Measurements from ENCODE around the gene IFI44L. TPM values are rescaled to one million over a fixed set of nuclear protein-coding genes. Genes with fewer than 3 reads are reported as not detected.

Gene IFI44L
- total RNA-seq: 1 to 10 TPM; 1.2 to 7.4 TPM

GRCh38 chr1:78619803-78620579, at the start of gene IFI44L:
Gene IFI44L (plus strand): TSS chr1:78620448. CDS start chr1:78627916, 7,468 bp downstream.
- DNase-seq (ENCODE audit: low spot score): no peak
- Histone ChIP-seq H3K27ac (peak within 1 kb of the TSS; percentile 55 to 62), H3K36me3 (no peaks in the 10 kb centered on the region), H3K9me3 (no peaks in the 10 kb centered on the region), H3K4me1 (replicated peaks) (no peaks in the 10 kb centered on the region), H3K4me3 (peak within 1 kb of the TSS; percentile 14), H3K27me3 (replicated peaks; ENCODE audit: insufficient read depth) (no peaks in the 10 kb centered on the region)
- TF ChIP-seq POLR2A (IDR thresholded peaks at IDR 0.05): no peak
- TF ChIP-seq POLR2AphosphoS5 (IDR thresholded peaks at IDR 0.05): peak; percentile 13
- WGBS: 3% methylated on average over 9 of the region's 9 CpGs
- intact Hi-C loops (cut with DNase I): no loop called here

DNA sequence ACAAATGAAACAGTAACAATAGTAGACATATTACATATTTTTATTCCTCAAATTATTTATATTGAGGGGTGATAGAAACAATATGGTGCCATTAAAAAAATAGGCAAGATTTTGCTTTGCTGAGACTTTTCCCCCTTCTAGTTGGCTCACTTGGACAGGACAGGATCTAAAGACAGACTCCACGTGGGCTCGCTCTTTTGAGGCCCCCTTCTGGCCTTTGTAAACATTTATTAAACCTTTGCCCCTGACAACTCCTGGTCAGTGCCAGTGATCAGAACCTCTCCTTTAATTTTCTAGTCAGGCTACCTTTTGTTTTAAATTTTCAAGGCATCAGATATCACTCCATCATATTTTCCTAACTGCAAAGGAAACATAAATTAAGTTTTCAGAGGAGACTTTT, 49.7 kb upstream of the IFI44L start:
- no peak for DNase-seq (ENCODE audit: low spot score)
- Histone ChIP-seq H3K36me3 (no peaks in the 10 kb centered on the region), H3K27ac (no peak overlapping the region), H3K9me3 (no peaks in the 10 kb centered on the region), H3K4me1 (replicated peaks) (no peaks in the 10 kb centered on the region), H3K27me3 (replicated peaks; ENCODE audit: insufficient read depth) (no peaks in the 10 kb centered on the region), H3K4me3 (no peak overlapping the region)
- TF ChIP-seq POLR2A (IDR thresholded peaks at IDR 0.05): no peak
- TF ChIP-seq, protein P1, sequence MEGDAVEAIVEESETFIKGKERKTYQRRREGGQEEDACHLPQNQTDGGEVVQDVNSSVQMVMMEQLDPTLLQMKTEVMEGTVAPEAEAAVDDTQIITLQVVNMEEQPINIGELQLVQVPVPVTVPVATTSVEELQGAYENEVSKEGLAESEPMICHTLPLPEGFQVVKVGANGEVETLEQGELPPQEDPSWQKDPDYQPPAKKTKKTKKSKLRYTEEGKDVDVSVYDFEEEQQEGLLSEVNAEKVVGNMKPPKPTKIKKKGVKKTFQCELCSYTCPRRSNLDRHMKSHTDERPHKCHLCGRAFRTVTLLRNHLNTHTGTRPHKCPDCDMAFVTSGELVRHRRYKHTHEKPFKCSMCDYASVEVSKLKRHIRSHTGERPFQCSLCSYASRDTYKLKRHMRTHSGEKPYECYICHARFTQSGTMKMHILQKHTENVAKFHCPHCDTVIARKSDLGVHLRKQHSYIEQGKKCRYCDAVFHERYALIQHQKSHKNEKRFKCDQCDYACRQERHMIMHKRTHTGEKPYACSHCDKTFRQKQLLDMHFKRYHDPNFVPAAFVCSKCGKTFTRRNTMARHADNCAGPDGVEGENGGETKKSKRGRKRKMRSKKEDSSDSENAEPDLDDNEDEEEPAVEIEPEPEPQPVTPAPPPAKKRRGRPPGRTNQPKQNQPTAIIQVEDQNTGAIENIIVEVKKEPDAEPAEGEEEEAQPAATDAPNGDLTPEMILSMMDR (IDR thresholded peaks at IDR 0.05): no peak
- no peak for TF ChIP-seq POLR2AphosphoS5 (IDR thresholded peaks at IDR 0.05)
- WGBS: 29% methylated on average over 2 of the region's 2 CpGs
- intact Hi-C loops (cut with DNase I): no loop called here

DNA sequence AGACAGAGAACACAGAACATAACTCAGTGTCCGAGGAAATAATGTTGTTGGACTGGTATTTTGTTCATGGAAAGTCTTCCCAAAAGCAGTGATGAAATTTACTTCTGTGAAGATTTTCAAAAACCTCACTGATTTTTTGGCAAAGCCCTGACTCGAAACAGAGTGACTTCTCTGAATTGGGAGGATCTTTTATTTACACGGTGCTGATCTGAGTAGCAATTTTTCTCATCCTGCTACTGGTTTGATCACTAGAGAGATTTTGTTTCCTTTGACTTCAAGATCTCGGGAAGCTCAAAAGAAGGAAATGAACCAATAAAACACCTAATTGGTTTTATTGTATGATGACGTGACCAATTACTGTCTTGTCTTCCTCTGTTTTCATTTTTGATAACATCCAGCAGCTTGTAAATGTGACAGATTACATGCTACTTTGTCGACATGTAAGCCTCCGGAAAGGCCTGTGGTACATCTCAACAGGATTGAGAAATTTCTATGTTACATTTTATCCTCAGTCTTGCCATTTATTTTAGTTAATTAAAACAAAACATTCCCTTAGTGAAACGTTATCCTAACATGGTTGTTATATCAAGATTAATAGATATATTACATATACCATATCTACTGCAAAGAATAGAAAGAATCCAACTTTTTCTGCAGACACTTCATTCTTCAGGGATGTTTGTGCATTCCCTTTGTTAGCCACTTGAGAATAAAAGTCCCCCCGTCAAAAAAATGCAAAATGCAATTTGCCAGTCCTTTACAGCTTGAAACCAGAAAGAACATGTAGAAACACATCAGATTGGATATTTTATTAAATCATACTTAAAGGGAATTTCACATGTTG, 42.8 kb upstream of the IFI44L start:
- H3K4me3 ChIP-seq: no peak overlapping the region
- H3K36me3 ChIP-seq: no peaks in the 10 kb centered on the region
- WGBS: 43% methylated on average over 9 of the region's 9 CpGs
- intact Hi-C loops (cut with DNase I): no loop called here
- no peak overlapping the region for H3K27ac ChIP-seq
- H3K27me3 ChIP-seq (replicated peaks; ENCODE audit: insufficient read depth): no peaks in the 10 kb centered on the region
- no peaks in the 10 kb centered on the region for H3K9me3 ChIP-seq
- no peaks in the 10 kb centered on the region for H3K4me1 ChIP-seq (replicated peaks)
- TF ChIP-seq POLR2AphosphoS5 (IDR thresholded peaks at IDR 0.05) (no peak), POLR2A (IDR thresholded peaks at IDR 0.05) (no peak)
- TF ChIP-seq, protein P1 (IDR thresholded peaks at IDR 0.05): no peak
- DNase-seq (ENCODE audit: low spot score): no peak

- no peaks in the 10 kb centered on the region for H3K27me3 ChIP-seq (replicated peaks; ENCODE audit: insufficient read depth)
- no peaks in the 10 kb centered on the region for H3K9me3 ChIP-seq
- 87% methylated on average over 1 of the region's 1 CpG for WGBS
- intact Hi-C loops (cut with DNase I): no loop called here
- no peak overlapping the region for H3K4me3 ChIP-seq
- no peaks in the 10 kb centered on the region for H3K36me3 ChIP-seq
- no peaks in the 10 kb centered on the region for H3K4me1 ChIP-seq (replicated peaks)
- no peak overlapping the region for H3K27ac ChIP-seq
- TF ChIP-seq POLR2A (IDR thresholded peaks at IDR 0.05): no peak
- TF ChIP-seq, protein P1 (IDR thresholded peaks at IDR 0.05): no peak
- TF ChIP-seq POLR2AphosphoS5 (IDR thresholded peaks at IDR 0.05): no peak
- no peak for DNase-seq (ENCODE audit: low spot score)
Measured at GRCh38 chr1:78586572-78586971, 33.7 kb upstream of the IFI44L start.

DNA sequence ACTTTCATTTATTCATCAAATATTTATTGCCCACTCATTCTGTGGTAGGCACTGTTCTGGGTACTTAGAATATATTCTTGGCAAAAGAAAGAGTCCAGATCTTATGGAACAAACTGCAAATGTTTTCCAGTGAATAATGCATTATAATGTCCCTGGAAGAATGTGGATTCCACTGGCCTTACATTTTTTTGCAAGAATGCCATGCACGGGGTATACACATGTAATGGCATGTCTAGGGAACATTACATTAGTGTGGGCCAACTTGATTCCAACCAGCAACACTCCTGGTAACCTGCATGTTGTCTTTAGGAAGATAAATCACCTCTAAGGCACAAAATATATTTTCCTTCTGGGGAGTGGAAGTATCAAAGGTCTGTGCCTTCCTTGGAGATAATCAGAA, 33.0 kb upstream of the IFI44L start:
- H3K4me3 ChIP-seq: no peak overlapping the region
- no peaks in the 10 kb centered on the region for H3K4me1 ChIP-seq (replicated peaks)
- intact Hi-C loops (cut with DNase I): no loop called here
- DNase-seq (ENCODE audit: low spot score): no peak
- WGBS: 56% methylated on average over 1 of the region's 1 CpG
- TF ChIP-seq, protein P1 (IDR thresholded peaks at IDR 0.05): no peak
- no peak for TF ChIP-seq POLR2A (IDR thresholded peaks at IDR 0.05)
- TF ChIP-seq POLR2AphosphoS5 (IDR thresholded peaks at IDR 0.05): no peak
- no peaks in the 10 kb centered on the region for H3K9me3 ChIP-seq
- H3K27me3 ChIP-seq (replicated peaks; ENCODE audit: insufficient read depth): no peaks in the 10 kb centered on the region
- H3K27ac ChIP-seq: no peak overlapping the region
- H3K36me3 ChIP-seq: no peaks in the 10 kb centered on the region
